Neural progenitor cell (in vitro differentiated cells): ENCODE measurements around the gene GNL2.

Experiments used
- CTCF ChIP-seq: fragments of 200-600 bp; sonication (generic); IDR thresholded peaks from 2 replicates; pipeline ENCODE4 v1.5.1; 2017; ENCODE audit warnings: antibody characterized with exemption, mild to moderate bottlenecking
- EZH2 ChIP-seq: fragments of 200-600 bp; sonication (generic); IDR thresholded peaks from 2 replicates; pipeline ENCODE4 v1.6.1; 2017; ENCODE audit warnings: antibody characterized with exemption, mild to moderate bottlenecking, moderate library complexity
- EZH2phosphoT487 ChIP-seq: fragments of 200-600 bp; sonication (generic); IDR thresholded peaks from 2 replicates; pipeline ENCODE4 v1.6.1; 2017; ENCODE audit warnings: antibody characterized with exemption

GRCh38 chr1:37633040-37633937 lies 37.6 kb upstream of the GNL2 start:
- TF ChIP-seq CTCF = no peak
- TF ChIP-seq EZH2 = no peak
- TF ChIP-seq EZH2phosphoT487 = no peak
